T47D (cell line): ENCODE measurements around the gene MSH3.
A peak's percentile ranks its signal among the peaks of the same experiment; 100 is the strongest.

Experiments used
- DNase-seq, 2 experiments: peaks; one replicate each; pipeline versions ENCODE4 v3.0.0 to v3.0.0-alpha.2; 2011 to 2012; ENCODE audit warnings: low read depth in 1 of 2, low spot score in 1 of 2
- JUND ChIP-seq: IDR thresholded peaks from 2 replicates; pipeline ENCODE4 v1.6.1; 2012; ENCODE audit warnings: low read depth
- in situ Hi-C: cut with HindIII; loops from 2 replicates; pipeline ENCODE4 v1.10.0; 2016; ENCODE audit warnings: low sequenced_read_pairs, low pct_unique_long_range_greater_than_20kb

MSH3 gene

DNA sequence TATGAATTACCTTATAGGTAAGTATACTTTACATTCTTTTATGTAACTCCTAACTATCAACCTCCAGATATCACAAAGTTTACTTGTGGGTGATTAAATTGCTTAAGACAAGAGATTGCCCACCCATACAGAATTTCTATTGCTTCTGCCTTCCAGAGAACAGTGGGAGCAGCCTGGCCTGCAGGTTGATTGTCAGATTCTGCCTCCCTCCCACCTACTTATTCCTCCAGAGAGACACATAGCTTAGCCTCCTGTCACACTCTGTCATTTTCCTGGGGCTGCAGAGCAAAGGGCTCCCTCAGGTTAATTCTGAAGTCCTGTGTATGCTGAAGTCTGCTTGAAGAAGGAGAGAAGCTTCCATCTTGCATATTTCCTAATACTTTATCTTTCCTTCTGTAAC lies 48.8 kb downstream of the MSH3 start:
- DNase-seq = no peak
- in situ Hi-C loops = no loop called here
- no peak for TF ChIP-seq JUND

- TF ChIP-seq JUND = no peak
- DNase-seq = no peak
- in situ Hi-C loops = no loop called here
These were observed 49.3 kb downstream of the MSH3 start for GRCh38 chr5:80703747-80704146.

DNA sequence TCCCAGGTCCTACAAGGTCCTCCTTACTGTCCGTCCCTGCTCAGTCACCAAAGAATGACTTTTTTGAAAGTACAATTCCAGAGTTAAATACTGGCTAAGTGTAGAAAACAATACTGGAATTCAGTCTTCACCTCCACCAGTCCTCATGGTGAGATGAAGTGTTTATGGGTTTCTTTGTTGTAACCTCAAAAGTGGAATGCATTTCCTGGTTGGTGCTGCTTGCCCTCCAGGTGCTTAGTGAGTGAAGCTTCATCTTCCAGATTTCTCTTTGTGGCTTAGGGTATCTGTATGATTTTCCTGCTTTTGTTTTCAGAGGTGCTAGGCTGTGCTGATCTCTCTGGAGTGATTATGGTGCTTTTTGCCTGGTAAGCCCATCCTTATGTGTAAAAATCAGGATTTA lies 49.8 kb downstream of the MSH3 start:
- DNase-seq = no peak
- no peak for TF ChIP-seq JUND
- in situ Hi-C loops = no loop called here

GRCh38 chr5:80705216-80705769 lies 50.8 kb downstream of the MSH3 start:
- TF ChIP-seq JUND = no peak
- in situ Hi-C loops = no loop called here
- no peak for DNase-seq

DNA sequence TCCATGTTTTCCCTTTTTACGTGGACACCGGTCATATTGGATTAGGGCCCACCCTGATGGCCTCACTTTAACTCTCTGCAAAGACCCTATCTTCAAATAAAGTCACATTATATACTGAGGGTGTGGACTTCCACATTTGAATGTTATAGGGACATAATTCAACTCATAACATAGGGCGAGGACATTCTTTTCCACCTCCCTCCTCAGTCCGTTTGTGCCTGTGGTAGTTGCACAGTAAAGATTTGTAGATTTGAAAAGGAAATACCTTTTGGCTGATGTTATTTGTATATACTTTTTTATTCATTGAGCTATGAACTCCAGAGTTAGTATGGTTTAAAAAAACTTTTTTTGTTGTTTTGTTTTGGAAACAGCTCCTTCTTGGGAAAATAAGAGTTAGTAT lies 51.3 kb downstream of the MSH3 start:
- in situ Hi-C loops = no loop called here
- no peak for TF ChIP-seq JUND

GRCh38 chr5:80706835-80707447 lies 52.5 kb downstream of the MSH3 start:
- in situ Hi-C loops = no loop called here
- no peak for TF ChIP-seq JUND
- no peak for DNase-seq

More for the DNA sequence above, 51.3 kb downstream of the MSH3 start:
- DNase-seq = no peak

DNA sequence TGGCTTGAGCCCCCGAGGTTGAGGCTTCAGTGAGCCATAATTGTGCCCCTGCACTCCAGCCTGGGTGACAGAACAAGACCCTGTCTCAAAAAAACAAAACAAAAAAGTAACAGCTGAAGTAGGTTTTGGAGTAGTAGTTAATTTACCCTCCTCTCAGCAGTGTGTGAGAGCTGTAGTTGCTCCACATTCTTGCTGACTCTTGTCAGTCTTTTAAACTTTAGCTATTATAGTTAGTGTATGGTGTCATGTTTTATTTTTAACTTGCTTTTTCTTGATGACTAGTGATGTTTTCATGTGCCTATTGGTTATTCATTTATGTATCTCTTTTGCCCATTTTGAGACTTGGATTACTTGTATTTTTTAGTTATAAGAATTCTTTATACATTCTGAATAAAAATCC lies 53.2 kb downstream of the MSH3 start:
- no peak for TF ChIP-seq JUND
- in situ Hi-C loops = no loop called here
- DNase-seq = no peak

DNA sequence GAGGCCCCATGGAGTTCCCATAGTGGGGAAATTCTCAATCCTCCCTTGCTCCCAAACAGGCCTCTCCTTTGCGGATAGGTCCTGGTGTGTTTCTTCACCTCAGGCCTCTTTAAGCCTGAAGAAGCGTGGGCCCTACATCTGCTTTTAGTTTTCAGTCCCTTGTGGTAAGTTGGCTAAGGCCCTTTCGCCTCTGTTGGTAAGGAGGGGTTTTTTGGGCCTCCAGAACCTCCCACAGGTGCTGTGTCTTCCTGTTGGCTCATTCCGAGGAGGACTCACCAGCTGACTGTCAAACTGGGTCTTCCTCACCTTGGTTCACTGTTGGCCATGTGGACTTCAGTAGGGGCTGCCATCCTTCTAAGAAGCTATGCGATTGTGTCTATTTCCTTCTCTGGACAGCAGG lies 56.8 kb downstream of the MSH3 start:
- TF ChIP-seq JUND = no peak
- DNase-seq = no peak
- in situ Hi-C loops = no loop called here

- in situ Hi-C loops = no loop called here
- DNase-seq = peak; percentile 14 to 73
- TF ChIP-seq JUND = no peak
These were observed 57.5 kb downstream of the MSH3 start for GRCh38 chr5:80711938-80712337.

GRCh38 chr5:80712919-80713318 lies 58.5 kb downstream of the MSH3 start:
- in situ Hi-C loops = no loop called here
- no peak for DNase-seq
- TF ChIP-seq JUND = no peak

GRCh38 chr5:80713631-80714030 lies 59.2 kb downstream of the MSH3 start:
- in situ Hi-C loops = no loop called here
- no peak for TF ChIP-seq JUND
- DNase-seq = no peak

DNA sequence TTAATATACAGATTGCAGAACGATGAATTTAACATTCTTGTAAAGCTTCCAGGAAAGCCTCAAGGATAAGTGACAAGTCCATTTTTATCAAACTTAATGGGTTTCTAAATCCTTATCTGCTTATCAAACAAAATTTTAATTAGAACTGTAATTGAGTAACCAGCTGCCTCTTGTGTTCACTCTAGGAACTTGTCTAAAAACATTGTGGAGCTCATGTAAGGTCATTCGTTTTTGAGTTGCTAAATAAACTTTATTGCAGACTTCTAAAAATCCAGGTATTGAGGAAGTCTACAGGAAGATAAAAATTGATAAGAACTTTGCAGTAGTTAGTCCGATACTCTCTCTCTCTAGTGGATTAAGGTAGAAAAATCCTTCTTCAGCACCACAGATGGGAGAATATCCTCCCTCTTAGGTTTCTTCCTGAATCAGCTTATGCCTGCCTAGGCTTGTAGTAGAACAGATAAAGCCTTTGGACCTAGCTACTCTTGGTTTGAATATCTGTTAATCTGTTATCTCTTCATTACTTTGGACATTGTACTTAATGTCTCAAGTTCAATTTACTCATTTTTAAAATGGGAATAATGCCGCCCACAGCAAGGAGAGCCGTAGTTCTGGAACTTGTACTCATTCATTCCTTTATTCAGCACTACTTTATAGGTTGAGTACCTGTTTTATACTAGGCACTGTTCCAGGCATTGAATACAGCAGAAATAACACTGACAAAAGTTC lies 60.3 kb downstream of the MSH3 start:
- TF ChIP-seq JUND = no peak
- no peak for DNase-seq
- in situ Hi-C loops = no loop called here

DNA sequence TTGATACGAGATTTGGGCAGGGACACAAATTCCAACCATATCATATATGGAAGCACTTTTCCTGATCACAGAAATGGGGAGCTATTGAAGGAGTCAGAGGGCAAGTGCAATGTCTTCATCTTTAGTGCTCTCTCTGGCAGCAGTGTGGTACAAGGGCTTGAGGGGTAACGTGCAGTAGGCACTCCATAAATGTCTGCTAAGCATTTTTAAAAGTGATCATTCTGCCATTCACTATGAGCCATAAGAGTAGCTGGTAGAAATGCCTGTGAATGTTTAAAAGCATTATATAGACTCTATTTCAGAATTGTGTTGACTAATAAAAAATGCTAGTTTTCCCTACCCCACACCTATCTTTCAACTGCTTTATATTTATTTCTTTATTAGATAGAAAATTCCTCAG lies 61.4 kb downstream of the MSH3 start:
- in situ Hi-C loops = no loop called here
- DNase-seq = no peak
- no peak for TF ChIP-seq JUND
